H9 (cell line): ENCODE data around the gene PP2D1. TPM values are rescaled to one million over a fixed set of nuclear protein-coding genes. Genes with fewer than 3 reads are reported as not detected.

ENCODE experiments used
- DNase-seq: peaks from one replicate; pipeline ENCODE4 v3.0.0-alpha.2; 2017
- H2AFZ ChIP-seq: one replicate; pipeline ENCODE4 v1.6.1; 2013; ENCODE audit warnings: mild to moderate bottlenecking, low read length, control low read depth, moderate library complexity
- H2AK5ac ChIP-seq: 2 replicates; pipeline ENCODE4 v1.6.1; 2013; ENCODE audit warnings: low read length, control low read depth, mixed read lengths; ENCODE audit not compliant: insufficient read length
- H2BK120ac ChIP-seq: one replicate; pipeline ENCODE4 v1.6.1; 2013; ENCODE audit warnings: low read depth, mild to moderate bottlenecking, low read length, control low read depth, inconsistent platforms; ENCODE audit not compliant: poor library complexity, severe bottlenecking
- H2BK12ac ChIP-seq: 2 replicates; pipeline ENCODE4 v1.6.1; 2013; ENCODE audit warnings: low read length, control low read depth, mixed read lengths, low read depth; ENCODE audit not compliant: insufficient read length
- H2BK15ac ChIP-seq: 2 replicates; pipeline ENCODE4 v1.6.1; 2013; ENCODE audit warnings: low read depth, low read length, control low read depth
- H2BK20ac ChIP-seq: one replicate; pipeline ENCODE4 v1.6.1; 2013; ENCODE audit warnings: low read depth, mild to moderate bottlenecking, low read length, control low read depth, inconsistent platforms; ENCODE audit not compliant: poor library complexity, severe bottlenecking
- H2BK5ac ChIP-seq: 2 replicates; pipeline ENCODE4 v1.6.1; 2013; ENCODE audit warnings: low read length, control low read depth, mixed read lengths; ENCODE audit not compliant: insufficient read length
- H3K14ac ChIP-seq: 2 replicates; pipeline ENCODE4 v1.6.1; 2013; ENCODE audit warnings: low read length, control low read depth; ENCODE audit not compliant: insufficient read depth
- H3K18ac ChIP-seq: 2 replicates; pipeline ENCODE4 v1.6.1; 2013; ENCODE audit warnings: low read depth, mild to moderate bottlenecking, mixed read lengths, low read length, control low read depth; ENCODE audit not compliant: insufficient read length
- H3K23ac ChIP-seq: 2 replicates; pipeline ENCODE4 v1.6.1; 2013; ENCODE audit warnings: low read length, control low read depth, mixed read lengths, low read depth; ENCODE audit not compliant: insufficient read length
- H3K23me2 ChIP-seq: 2 replicates; pipeline ENCODE4 v1.6.1; 2013; ENCODE audit warnings: low read depth, mild to moderate bottlenecking, mixed read lengths, low read length, control low read depth; ENCODE audit not compliant: insufficient read length, poor library complexity, severe bottlenecking
- H3K27ac ChIP-seq: 2 replicates; pipeline ENCODE4 v1.5.1; 2013; ENCODE audit warnings: low read length, control low read depth, mixed read lengths, low read depth; ENCODE audit not compliant: insufficient read length
- H3K27me3 ChIP-seq: 2 replicates; pipeline ENCODE4 v1.6.1; 2013; ENCODE audit warnings: low read length, control low read depth, inconsistent platforms; ENCODE audit not compliant: insufficient read depth
- H3K4ac ChIP-seq: 2 replicates; pipeline ENCODE4 v1.6.1; 2013; ENCODE audit warnings: low read depth, mild to moderate bottlenecking, control low read depth, inconsistent platforms, low read length, moderate library complexity
- H3K4me1 ChIP-seq: 2 replicates; pipeline ENCODE4 v1.6.1; 2013; ENCODE audit warnings: low read length, control low read depth, inconsistent platforms; ENCODE audit not compliant: insufficient read depth
- H3K4me2 ChIP-seq: 2 replicates; pipeline ENCODE4 v1.6.1; 2013; ENCODE audit warnings: low read length, control low read depth, mixed read lengths; ENCODE audit not compliant: insufficient read length, insufficient read depth
- H3K56ac ChIP-seq: 2 replicates; pipeline ENCODE4 v1.6.1; 2013; ENCODE audit warnings: low read depth, mild to moderate bottlenecking, mixed read lengths, low read length, control low read depth; ENCODE audit not compliant: insufficient read length
- H3K79me1 ChIP-seq: 2 replicates; pipeline ENCODE4 v1.6.1; 2013; ENCODE audit warnings: low read depth, mild to moderate bottlenecking, moderate library complexity, low read length, control low read depth, inconsistent platforms; ENCODE audit not compliant: insufficient read depth, poor library complexity, severe bottlenecking
- H3K79me2 ChIP-seq: 2 replicates; pipeline ENCODE4 v1.6.1; 2013; ENCODE audit warnings: low read length, control low read depth, inconsistent platforms; ENCODE audit not compliant: insufficient read depth
- H3K9ac ChIP-seq: 2 replicates; pipeline ENCODE4 v1.6.1; 2013; ENCODE audit warnings: low read length, control low read depth, mixed read lengths; ENCODE audit not compliant: insufficient read length; ENCODE audit errors: extremely low read depth
- H3K9me3 ChIP-seq: one replicate; pipeline ENCODE4 v1.6.1; 2013; ENCODE audit warnings: low read depth, low read length, inconsistent platforms; ENCODE audit not compliant: control insufficient read depth
- H3T11ph ChIP-seq: one replicate; pipeline ENCODE4 v1.6.1; 2013; ENCODE audit warnings: mild to moderate bottlenecking, low read length, control low read depth, inconsistent platforms
- H4K20me1 ChIP-seq: one replicate; pipeline ENCODE4 v1.6.1; 2013; ENCODE audit not compliant: control insufficient read depth, insufficient read length, insufficient read depth
- H4K5ac ChIP-seq: 2 replicates; pipeline ENCODE4 v1.6.1; 2013; ENCODE audit warnings: low read depth, mild to moderate bottlenecking, mixed read lengths, low read length, control low read depth; ENCODE audit not compliant: insufficient read length
- H4K8ac ChIP-seq: replicated peaks from 2 replicates; pipeline ENCODE4 v1.6.1; 2013; ENCODE audit warnings: low read length, control low read depth, mixed read lengths, low read depth; ENCODE audit not compliant: insufficient read length
- H4K91ac ChIP-seq: 2 replicates; pipeline ENCODE4 v1.6.1; 2013; ENCODE audit warnings: low read depth, mild to moderate bottlenecking, moderate library complexity, mixed read lengths, low read length, control low read depth; ENCODE audit not compliant: insufficient read length
- H3K27ac Mint-ChIP-seq, 3 experiments: 2 replicates in 2 of 3; 3 replicates in 1 of 3; pipeline ENCODE4 v1.8.0; 2020 to 2021; ENCODE audit warnings: mixed read lengths in 3 of 3, mild to moderate bottlenecking in 1 of 3, moderate library complexity in 1 of 3
- H3K27me3 Mint-ChIP-seq: 2 replicates; pipeline ENCODE4 v1.8.0; 2021; ENCODE audit warnings: low read depth, mild to moderate bottlenecking, moderate library complexity, mixed read lengths
- H3K36me3 Mint-ChIP-seq, 3 experiments: 2 replicates in 2 of 3; 3 replicates in 1 of 3; pipeline ENCODE4 v1.8.0; 2020 to 2021; ENCODE audit warnings: low read depth in 3 of 3, mixed read lengths in 3 of 3; ENCODE audit not compliant: insufficient read depth in 1 of 3
- H3K4me1 Mint-ChIP-seq, 2 experiments: 2 replicates each; pipeline ENCODE4 v1.8.0; 2020; ENCODE audit warnings: mixed read lengths in 2 of 2
- H3K4me3 Mint-ChIP-seq, 2 experiments: 2 replicates in 1 of 2; 3 replicates in 1 of 2; pipeline ENCODE4 v1.8.0; 2020 to 2021; ENCODE audit warnings: mild to moderate bottlenecking in 2 of 2, mixed read lengths in 2 of 2, moderate library complexity in 1 of 2
- H3K9me3 Mint-ChIP-seq, 2 experiments: 2 replicates in 1 of 2; 3 replicates in 1 of 2; pipeline ENCODE4 v1.8.0; 2020; ENCODE audit warnings: mild to moderate bottlenecking in 2 of 2, mixed read lengths in 2 of 2, moderate library complexity in 1 of 2
- CTCF ChIP-seq: fragments of 200-600 bp; sonication (generic); conservative IDR thresholded peaks from 3 replicates; pipeline ENCODE4 v1.8.0; 2021; ENCODE audit warnings: antibody characterized with exemption, mild to moderate bottlenecking
- WGBS: extraction: QIAGEN DNeasy Blood & Tissue Kit; methylation state at CpG from one replicate; pipeline ENCODE4 v1.1.7; 2013; ENCODE audit warnings: missing lambda C conversion rate, low lambda C conversion rate, mixed read lengths; ENCODE audit not compliant: insufficient read length; ENCODE audit errors: extremely low coverage; 5-methylcytosine and 5-hydroxymethylcytosine counted together
- total RNA-seq: library from RNA; stranded (reverse); gene quantifications from 2 replicates; pipeline ENCODE4 v1.2.1, GENCODE V29; 2021

Gene PP2D1
- total RNA-seq, 1 experiment from 2014 or later = not detected

GRCh38 chr3:20039466-20039764 lies 27.4 kb upstream of the PP2D1 start:
- Histone ChIP-seq H3K9me3 (no peaks in the 10 kb centered on the region), H4K5ac (no peak overlapping the region), H2AK5ac (no peak overlapping the region), H2BK120ac (no peak overlapping the region), H3K4ac (no peak overlapping the region), H3K9ac (no peak overlapping the region), H3K4me2 (peak overlapping the region; percentile 26), H3K79me1 (no peaks in the 10 kb centered on the region), H4K91ac (no peak overlapping the region), H2AFZ (no peak overlapping the region), H3K27ac (no peak overlapping the region), H4K20me1 (no peaks in the 10 kb centered on the region), H3T11ph (no peak overlapping the region), H3K56ac (no peak overlapping the region), H3K4me1 (no peaks in the 10 kb centered on the region), H3K27me3 (no peaks in the 10 kb centered on the region), H3K23ac (no peak overlapping the region), H2BK12ac (no peak overlapping the region), H2BK20ac (no peak overlapping the region), H3K23me2 (peaks cover 12% of the 10 kb centered on the region), H3K14ac (no peak overlapping the region), H3K18ac (no peak overlapping the region), H4K8ac (no peak overlapping the region), H3K79me2 (no peaks in the 10 kb centered on the region), H2BK5ac (no peak overlapping the region), H2BK15ac (no peak overlapping the region)
- TF ChIP-seq CTCF = no peak
- Mint-ChIP-seq H3K27ac (no peak overlapping the region), H3K4me3 (peak overlapping the region; percentile 70 to 85), H3K4me1 (peaks cover 17 to 27% of the 10 kb centered on the region in 2 experiments), H3K9me3 (no peaks in the 10 kb centered on the region), H3K36me3 (no peaks in the 10 kb centered on the region), H3K27me3 (peaks cover 17% of the 10 kb centered on the region)
- WGBS = no CpG with 5 or more reads among the region's 4 CpGs
- no peak for DNase-seq
